ENCODE data around the gene HOXA9. TPM values are rescaled to one million over a fixed set of nuclear protein-coding genes. Genes with fewer than 3 reads are reported as not detected.

The HOXA9 gene
- total RNA-seq, 2 experiments from 2014 or later: not detected

DNA sequence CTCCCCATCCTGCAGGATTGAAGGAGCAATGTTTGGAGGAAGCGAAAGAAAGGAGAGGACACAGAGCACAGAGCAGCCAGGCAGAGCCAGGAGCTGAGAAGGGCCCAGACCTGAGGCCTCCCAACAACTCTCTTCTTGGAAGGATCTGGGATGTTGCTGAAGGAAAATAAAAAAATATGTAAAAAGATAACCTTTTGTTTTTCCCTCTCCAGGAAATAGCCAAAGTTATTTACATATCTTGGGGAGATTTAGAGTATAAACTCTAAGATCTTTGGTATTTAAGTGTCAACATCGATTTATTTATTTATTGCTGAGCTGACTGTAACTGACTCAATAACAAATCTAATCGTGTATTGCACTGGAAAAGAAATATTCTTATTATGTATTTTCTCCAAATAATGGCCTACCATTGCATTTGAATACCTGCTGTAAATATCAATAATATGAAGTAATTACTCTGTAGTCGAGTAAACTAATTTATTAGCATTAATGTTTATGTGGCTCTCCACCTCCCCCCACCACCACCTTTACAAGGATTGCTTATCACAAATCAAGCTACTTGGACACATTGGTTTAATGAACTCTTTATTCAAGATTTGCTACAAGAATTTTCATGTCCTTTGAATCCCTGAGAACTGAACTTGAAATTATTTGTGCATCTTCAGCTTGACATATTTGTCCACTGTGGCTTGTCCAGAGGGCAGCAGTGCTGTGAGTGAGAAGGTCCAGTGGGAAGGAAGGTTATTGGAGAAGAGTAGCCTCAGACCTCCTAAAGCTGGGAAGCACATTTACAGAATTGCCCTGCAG is 21.5 kb upstream of the HOXA9 start:
- H4K20me1 ChIP-seq (ENCODE audit: insufficient read depth, low read length): no peaks in the 10 kb centered on the region
- no peaks in the 10 kb centered on the region for H3K36me3 ChIP-seq (ENCODE audit: insufficient read depth, low read length)
- no peak overlapping the region for H3K4me2 ChIP-seq (ENCODE audit: low read length)
- H3K4me1 ChIP-seq (ENCODE audit: insufficient read depth, low read length, poor library complexity, severe bottlenecking): no peaks in the 10 kb centered on the region
- no peak overlapping the region for H2AFZ ChIP-seq (ENCODE audit: low read length)
- no peak for DNase-seq (ENCODE audit: low spot score)
- no peaks in the 10 kb centered on the region for H3K79me2 ChIP-seq (ENCODE audit: insufficient read depth, low read depth, low read length)
- no peaks in the 10 kb centered on the region for H3K9me3 ChIP-seq (ENCODE audit: low read length)
- ChIA-PET CTCF (ENCODE audit: unreplicated experiment) (no interaction called here), POLR2A (interaction anchor here (0.6 kb wide), 1 partner anchor 337 kb away, joined by 4 read pairs; no protein-coding TSS in a partner anchor)
- no peak overlapping the region for H3K27ac ChIP-seq (ENCODE audit: low read depth, low read length, poor library complexity, severe bottlenecking)
- no peaks in the 10 kb centered on the region for H3K9me2 ChIP-seq (ENCODE audit: insufficient read depth, low read length)
- intact Hi-C loops (cut with micrococcal nuclease; ENCODE audit: unreplicated experiment): no loop called here
- no TSS peak for BruUV-seq (replicated peaks)
- no peak overlapping the region for H3K4me3 ChIP-seq (ENCODE audit: low read depth, low read length, poor library complexity, severe bottlenecking)
- TF ChIP-seq EZH2phosphoT487 (IDR thresholded peaks at IDR 0.05; ENCODE audit: borderline replicate concordance, low read depth, low read length): no peak
- TF ChIP-seq, protein P1, sequence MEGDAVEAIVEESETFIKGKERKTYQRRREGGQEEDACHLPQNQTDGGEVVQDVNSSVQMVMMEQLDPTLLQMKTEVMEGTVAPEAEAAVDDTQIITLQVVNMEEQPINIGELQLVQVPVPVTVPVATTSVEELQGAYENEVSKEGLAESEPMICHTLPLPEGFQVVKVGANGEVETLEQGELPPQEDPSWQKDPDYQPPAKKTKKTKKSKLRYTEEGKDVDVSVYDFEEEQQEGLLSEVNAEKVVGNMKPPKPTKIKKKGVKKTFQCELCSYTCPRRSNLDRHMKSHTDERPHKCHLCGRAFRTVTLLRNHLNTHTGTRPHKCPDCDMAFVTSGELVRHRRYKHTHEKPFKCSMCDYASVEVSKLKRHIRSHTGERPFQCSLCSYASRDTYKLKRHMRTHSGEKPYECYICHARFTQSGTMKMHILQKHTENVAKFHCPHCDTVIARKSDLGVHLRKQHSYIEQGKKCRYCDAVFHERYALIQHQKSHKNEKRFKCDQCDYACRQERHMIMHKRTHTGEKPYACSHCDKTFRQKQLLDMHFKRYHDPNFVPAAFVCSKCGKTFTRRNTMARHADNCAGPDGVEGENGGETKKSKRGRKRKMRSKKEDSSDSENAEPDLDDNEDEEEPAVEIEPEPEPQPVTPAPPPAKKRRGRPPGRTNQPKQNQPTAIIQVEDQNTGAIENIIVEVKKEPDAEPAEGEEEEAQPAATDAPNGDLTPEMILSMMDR (conservative IDR thresholded peaks at IDR 0.05; ENCODE audit: low read length): no peak

DNA sequence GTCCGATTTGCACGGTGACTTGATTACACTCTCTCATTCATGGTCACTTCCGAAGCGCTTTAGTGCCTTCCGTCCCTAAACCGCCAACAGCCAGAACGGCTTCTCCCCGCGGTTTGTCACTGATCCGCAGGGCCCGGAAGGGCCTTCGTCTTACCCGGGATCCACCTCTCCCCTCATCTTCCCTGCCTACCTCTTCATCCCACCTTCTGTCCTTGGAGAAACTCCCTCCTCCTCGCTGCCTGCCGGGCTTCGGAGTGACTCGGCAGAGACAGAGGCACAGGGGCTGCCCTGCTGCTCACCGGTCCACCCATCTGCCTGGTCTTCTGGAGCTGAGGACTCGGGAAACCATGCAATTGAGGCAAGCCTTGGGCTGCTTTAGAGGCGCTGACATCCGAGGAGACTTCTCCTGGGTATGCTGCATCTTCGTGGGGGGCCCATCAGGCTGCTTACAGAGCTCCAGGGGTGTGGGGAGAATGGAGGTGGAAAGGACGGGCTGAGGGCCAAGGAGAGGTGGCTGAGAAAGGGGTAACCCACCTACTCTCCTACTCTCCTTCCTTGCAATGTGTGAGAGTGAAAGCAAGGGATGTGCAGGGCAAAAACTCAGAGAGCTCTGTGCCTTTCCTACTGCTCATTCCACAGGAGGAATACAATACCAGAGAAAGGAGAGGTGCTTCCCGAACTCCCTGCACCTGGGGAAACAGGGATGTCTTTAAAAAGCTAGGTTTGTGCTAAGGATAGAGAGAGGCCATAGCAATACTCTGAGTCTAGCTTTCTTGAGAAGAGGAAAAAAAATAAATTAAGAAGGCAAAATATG is 20.7 kb upstream of the HOXA9 start:
- intact Hi-C loops (cut with micrococcal nuclease; ENCODE audit: unreplicated experiment): no loop called here
- no peak overlapping the region for H3K4me3 ChIP-seq (ENCODE audit: low read depth, low read length, poor library complexity, severe bottlenecking)
- no peak overlapping the region for H2AFZ ChIP-seq (ENCODE audit: low read length)
- H3K9me2 ChIP-seq (ENCODE audit: insufficient read depth, low read length): no peaks in the 10 kb centered on the region
- no peaks in the 10 kb centered on the region for H3K36me3 ChIP-seq (ENCODE audit: insufficient read depth, low read length)
- TF ChIP-seq, protein P1 (conservative IDR thresholded peaks at IDR 0.05; ENCODE audit: low read length): no peak
- TF ChIP-seq EZH2phosphoT487 (IDR thresholded peaks at IDR 0.05; ENCODE audit: borderline replicate concordance, low read depth, low read length): no peak
- POLR2A ChIA-PET: interaction anchor here (0.6 to 0.8 kb wide), 3 partner anchors 92 to 506 kb away, joined by 3 read pairs; no protein-coding TSS in a partner anchor
- no peak overlapping the region for H3K27ac ChIP-seq (ENCODE audit: low read depth, low read length, poor library complexity, severe bottlenecking)
- H3K4me1 ChIP-seq (ENCODE audit: insufficient read depth, low read length, poor library complexity, severe bottlenecking): no peaks in the 10 kb centered on the region
- DNase-seq (ENCODE audit: low spot score): no peak
- H3K4me2 ChIP-seq (ENCODE audit: low read length): no peak overlapping the region
- H3K9me3 ChIP-seq (ENCODE audit: low read length): no peaks in the 10 kb centered on the region
- no peaks in the 10 kb centered on the region for H4K20me1 ChIP-seq (ENCODE audit: insufficient read depth, low read length)
- BruUV-seq (replicated peaks): no TSS peak
- no peaks in the 10 kb centered on the region for H3K79me2 ChIP-seq (ENCODE audit: insufficient read depth, low read depth, low read length)
- CTCF ChIA-PET (ENCODE audit: unreplicated experiment): no interaction called here

Data from OCI-LY7 (cell line).